GM19467 (cell line): Measurements from ENCODE around the gene CCT3.
"Not testable (repeated sequence)": the region's sequence is repeated elsewhere in the genome, so short reads cannot be mapped to it uniquely, and the experiment has no call there.

Source experiments
- ATAC-seq: cut with Tn5 transposase; IDR thresholded peaks from one replicate; pipeline ENCODE4 v1.9.1; 2021; ENCODE audit warnings: mild to moderate bottlenecking, moderate library complexity; ENCODE audit not compliant: unreplicated experiment

Gene CCT3

GRCh38 chr1:156368889-156369684 is 31.0 kb upstream of the CCT3 start, which contains the start of gene RHBG:
Gene RHBG, plus strand, starts transcription at chr1:156369211. Its CDS starts 39 bp downstream, at chr1:156369250.
- ATAC-seq, result no peak

- no peak for ATAC-seq
These were observed 30.1 kb upstream of the CCT3 start for GRCh38 chr1:156368157-156368658.

- no peak for ATAC-seq
These were observed 29.5 kb upstream of the CCT3 start for GRCh38 chr1:156367383-156368156.

GRCh38 chr1:156366378-156367166 is 28.5 kb upstream of the CCT3 start:
- ATAC-seq, result no peak

- ATAC-seq, result no peak
These were observed 27.7 kb upstream of the CCT3 start for GRCh38 chr1:156365754-156366153.

GRCh38 chr1:156360534-156360933 is 22.4 kb upstream of the CCT3 start:
- no peak for ATAC-seq

- no peak for ATAC-seq
These were observed 21.9 kb upstream of the CCT3 start for GRCh38 chr1:156359973-156360372.

GRCh38 chr1:156359249-156359648 is 21.2 kb upstream of the CCT3 start:
- no peak for ATAC-seq

- ATAC-seq, result no peak
These were observed 20.5 kb upstream of the CCT3 start for GRCh38 chr1:156358641-156359040.

GRCh38 chr1:156357977-156358376 is 19.9 kb upstream of the CCT3 start:
- no peak for ATAC-seq

- ATAC-seq, result no peak
These were observed 18.9 kb upstream of the CCT3 start for GRCh38 chr1:156356875-156357534.

- ATAC-seq, result no peak
These were observed 18.3 kb upstream of the CCT3 start for GRCh38 chr1:156356262-156356874.

GRCh38 chr1:156352481-156352880 is 14.4 kb upstream of the CCT3 start:
- not testable (repeated sequence) for ATAC-seq

- no peak for ATAC-seq
These were observed 9.2 kb upstream of the CCT3 start for GRCh38 chr1:156347331-156347730.

GRCh38 chr1:156346636-156347035 is 8.5 kb upstream of the CCT3 start:
- no peak for ATAC-seq

- not testable (repeated sequence) for ATAC-seq
These were observed 7.9 kb upstream of the CCT3 start for GRCh38 chr1:156346035-156346434.

GRCh38 chr1:156344409-156344808 is 6.3 kb upstream of the CCT3 start:
- no peak for ATAC-seq

- no peak for ATAC-seq
These were observed 4.3 kb upstream of the CCT3 start for GRCh38 chr1:156342166-156342955.

GRCh38 chr1:156337888-156338179 is 258 bp downstream of the CCT3 start:
- peak; percentile 3 for ATAC-seq
